NCI-H2081 treated with DMSO at 0.1 percent for 48 hours (cell line): ENCODE data around the gene CASP10.

Experiments used
- DNase-seq: peaks from one replicate; lab custom pipeline; 2025; lab: John Stamatoyannopoulos, UW

Gene CASP10

GRCh38 chr2:201258666-201259615 lies 76.0 kb downstream of the CASP10 start:
- no peak for DNase-seq

- no peak for DNase-seq
These were observed 77.4 kb downstream of the CASP10 start, which contains the start of gene CASP8 for GRCh38 chr2:201260302-201260800. TSS of gene CASP8 (plus strand) at chr2:201260536. CDS start at chr2:201266487, 5,951 bp downstream.

- no peak for DNase-seq
These were observed 78.5 kb downstream of the CASP10 start for GRCh38 chr2:201261471-201261870.

GRCh38 chr2:201261906-201262305 lies 79.0 kb downstream of the CASP10 start:
- no peak for DNase-seq

GRCh38 chr2:201262718-201263117 lies 79.8 kb downstream of the CASP10 start:
- DNase-seq, result no peak

- DNase-seq, result no peak
These were observed 80.8 kb downstream of the CASP10 start for GRCh38 chr2:201263779-201264178.

GRCh38 chr2:201264472-201265173 lies 81.7 kb downstream of the CASP10 start:
- DNase-seq, result no peak

- DNase-seq, result no peak
These were observed 83.7 kb downstream of the CASP10 start for GRCh38 chr2:201266629-201267028.

- no peak for DNase-seq
These were observed 84.5 kb downstream of the CASP10 start for GRCh38 chr2:201267278-201268030.

- no peak for DNase-seq
These were observed 86.8 kb downstream of the CASP10 start for GRCh38 chr2:201269764-201270163.

GRCh38 chr2:201270293-201271001 lies 87.5 kb downstream of the CASP10 start:
- no peak for DNase-seq

GRCh38 chr2:201271917-201272316 lies 89.0 kb downstream of the CASP10 start:
- no peak for DNase-seq

- DNase-seq, result no peak
These were observed 90.5 kb downstream of the CASP10 start for GRCh38 chr2:201273330-201273983.

GRCh38 chr2:201275069-201275468 lies 92.1 kb downstream of the CASP10 start:
- DNase-seq, result no peak

GRCh38 chr2:201275990-201276389 lies 93.0 kb downstream of the CASP10 start:
- no peak for DNase-seq

- no peak for DNase-seq
These were observed 93.6 kb downstream of the CASP10 start for GRCh38 chr2:201276511-201276910.
